Measurements from ENCODE around the gene TAOK1. TPM values are rescaled to one million over a fixed set of nuclear protein-coding genes. Genes with fewer than 3 reads are reported as not detected.

The TAOK1 gene
- total and polyA plus RNA-seq, 10 of the 15 experiments (the other 5 are each of a cell fraction or from before 2014, with no cell fraction given): 2.0 to 27.1 (median 11.8) TPM

- TF ChIP-seq, protein P1, sequence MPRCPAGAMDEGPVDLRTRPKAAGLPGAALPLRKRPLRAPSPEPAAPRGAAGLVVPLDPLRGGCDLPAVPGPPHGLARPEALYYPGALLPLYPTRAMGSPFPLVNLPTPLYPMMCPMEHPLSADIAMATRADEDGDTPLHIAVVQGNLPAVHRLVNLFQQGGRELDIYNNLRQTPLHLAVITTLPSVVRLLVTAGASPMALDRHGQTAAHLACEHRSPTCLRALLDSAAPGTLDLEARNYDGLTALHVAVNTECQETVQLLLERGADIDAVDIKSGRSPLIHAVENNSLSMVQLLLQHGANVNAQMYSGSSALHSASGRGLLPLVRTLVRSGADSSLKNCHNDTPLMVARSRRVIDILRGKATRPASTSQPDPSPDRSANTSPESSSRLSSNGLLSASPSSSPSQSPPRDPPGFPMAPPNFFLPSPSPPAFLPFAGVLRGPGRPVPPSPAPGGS (IDR thresholded peaks at IDR 0.05; ENCODE audit: borderline replicate concordance, insufficient read depth, low read depth, low read length, poor library complexity, severe bottlenecking): no peak
- TF ChIP-seq, protein P2, sequence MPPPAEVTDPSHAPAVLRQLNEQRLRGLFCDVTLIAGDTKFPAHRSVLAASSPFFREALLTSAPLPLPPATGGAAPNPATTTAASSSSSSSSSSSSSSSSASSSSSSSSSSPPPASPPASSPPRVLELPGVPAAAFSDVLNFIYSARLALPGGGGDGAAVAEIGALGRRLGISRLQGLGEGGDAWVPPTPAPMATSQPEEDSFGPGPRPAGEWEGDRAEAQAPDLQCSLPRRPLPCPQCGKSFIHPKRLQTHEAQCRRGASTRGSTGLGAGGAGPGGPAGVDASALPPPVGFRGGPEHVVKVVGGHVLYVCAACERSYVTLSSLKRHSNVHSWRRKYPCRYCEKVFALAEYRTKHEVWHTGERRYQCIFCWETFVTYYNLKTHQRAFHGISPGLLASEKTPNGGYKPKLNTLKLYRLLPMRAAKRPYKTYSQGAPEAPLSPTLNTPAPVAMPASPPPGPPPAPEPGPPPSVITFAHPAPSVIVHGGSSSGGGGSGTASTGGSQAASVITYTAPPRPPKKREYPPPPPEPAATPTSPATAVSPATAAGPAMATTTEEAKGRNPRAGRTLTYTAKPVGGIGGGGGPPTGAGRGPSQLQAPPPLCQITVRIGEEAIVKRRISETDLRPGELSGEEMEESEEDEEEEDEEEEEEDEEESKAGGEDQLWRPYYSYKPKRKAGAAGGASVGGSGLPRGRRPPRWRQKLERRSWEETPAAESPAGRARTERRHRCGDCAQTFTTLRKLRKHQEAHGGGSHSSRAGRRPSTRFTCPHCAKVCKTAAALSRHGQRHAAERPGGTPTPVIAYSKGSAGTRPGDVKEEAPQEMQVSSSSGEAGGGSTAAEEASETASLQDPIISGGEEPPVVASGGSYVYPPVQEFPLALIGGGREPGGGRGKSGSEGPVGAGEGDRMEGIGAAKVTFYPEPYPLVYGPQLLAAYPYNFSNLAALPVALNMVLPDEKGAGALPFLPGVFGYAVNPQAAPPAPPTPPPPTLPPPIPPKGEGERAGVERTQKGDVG (CRISPR knock-in tag; IDR thresholded peaks at IDR 0.05): no peak
- TF ChIP-seq IRF3 (IDR thresholded peaks at IDR 0.05) (no peak), EP300 (IDR thresholded peaks at IDR 0.05; ENCODE audit: borderline replicate concordance in 1 of 2, control insufficient read depth in 1 of 2, low read depth in 2 of 2, low read length in 2 of 2) (no peak)
- TF ChIP-seq, protein P3, sequence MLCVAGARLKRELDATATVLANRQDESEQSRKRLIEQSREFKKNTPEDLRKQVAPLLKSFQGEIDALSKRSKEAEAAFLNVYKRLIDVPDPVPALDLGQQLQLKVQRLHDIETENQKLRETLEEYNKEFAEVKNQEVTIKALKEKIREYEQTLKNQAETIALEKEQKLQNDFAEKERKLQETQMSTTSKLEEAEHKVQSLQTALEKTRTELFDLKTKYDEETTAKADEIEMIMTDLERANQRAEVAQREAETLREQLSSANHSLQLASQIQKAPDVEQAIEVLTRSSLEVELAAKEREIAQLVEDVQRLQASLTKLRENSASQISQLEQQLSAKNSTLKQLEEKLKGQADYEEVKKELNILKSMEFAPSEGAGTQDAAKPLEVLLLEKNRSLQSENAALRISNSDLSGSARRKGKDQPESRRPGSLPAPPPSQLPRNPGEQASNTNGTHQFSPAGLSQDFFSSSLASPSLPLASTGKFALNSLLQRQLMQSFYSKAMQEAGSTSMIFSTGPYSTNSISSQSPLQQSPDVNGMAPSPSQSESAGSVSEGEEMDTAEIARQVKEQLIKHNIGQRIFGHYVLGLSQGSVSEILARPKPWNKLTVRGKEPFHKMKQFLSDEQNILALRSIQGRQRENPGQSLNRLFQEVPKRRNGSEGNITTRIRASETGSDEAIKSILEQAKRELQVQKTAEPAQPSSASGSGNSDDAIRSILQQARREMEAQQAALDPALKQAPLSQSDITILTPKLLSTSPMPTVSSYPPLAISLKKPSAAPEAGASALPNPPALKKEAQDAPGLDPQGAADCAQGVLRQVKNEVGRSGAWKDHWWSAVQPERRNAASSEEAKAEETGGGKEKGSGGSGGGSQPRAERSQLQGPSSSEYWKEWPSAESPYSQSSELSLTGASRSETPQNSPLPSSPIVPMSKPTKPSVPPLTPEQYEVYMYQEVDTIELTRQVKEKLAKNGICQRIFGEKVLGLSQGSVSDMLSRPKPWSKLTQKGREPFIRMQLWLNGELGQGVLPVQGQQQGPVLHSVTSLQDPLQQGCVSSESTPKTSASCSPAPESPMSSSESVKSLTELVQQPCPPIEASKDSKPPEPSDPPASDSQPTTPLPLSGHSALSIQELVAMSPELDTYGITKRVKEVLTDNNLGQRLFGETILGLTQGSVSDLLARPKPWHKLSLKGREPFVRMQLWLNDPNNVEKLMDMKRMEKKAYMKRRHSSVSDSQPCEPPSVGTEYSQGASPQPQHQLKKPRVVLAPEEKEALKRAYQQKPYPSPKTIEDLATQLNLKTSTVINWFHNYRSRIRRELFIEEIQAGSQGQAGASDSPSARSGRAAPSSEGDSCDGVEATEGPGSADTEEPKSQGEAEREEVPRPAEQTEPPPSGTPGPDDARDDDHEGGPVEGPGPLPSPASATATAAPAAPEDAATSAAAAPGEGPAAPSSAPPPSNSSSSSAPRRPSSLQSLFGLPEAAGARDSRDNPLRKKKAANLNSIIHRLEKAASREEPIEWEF (IDR thresholded peaks at IDR 0.05; ENCODE audit: insufficient replicate concordance, low read depth, low read length): no peak
Measured at GRCh38 chr17:29577385-29578211, 187.4 kb downstream of the TAOK1 start (continued).

Measured in GM12878 (cell line).